CD4-positive, alpha-beta T cell treated with Interleukin-6 at 100 ng/mL for 8 hours (primary cell): ENCODE results near the gene WDR93.

ENCODE experiments used
- DNase-seq: peaks from one replicate; pipeline ENCODE4 v3.0.0-alpha.2; 2020; ENCODE audit warnings: mixed read lengths, low spot score

Gene WDR93

DNA sequence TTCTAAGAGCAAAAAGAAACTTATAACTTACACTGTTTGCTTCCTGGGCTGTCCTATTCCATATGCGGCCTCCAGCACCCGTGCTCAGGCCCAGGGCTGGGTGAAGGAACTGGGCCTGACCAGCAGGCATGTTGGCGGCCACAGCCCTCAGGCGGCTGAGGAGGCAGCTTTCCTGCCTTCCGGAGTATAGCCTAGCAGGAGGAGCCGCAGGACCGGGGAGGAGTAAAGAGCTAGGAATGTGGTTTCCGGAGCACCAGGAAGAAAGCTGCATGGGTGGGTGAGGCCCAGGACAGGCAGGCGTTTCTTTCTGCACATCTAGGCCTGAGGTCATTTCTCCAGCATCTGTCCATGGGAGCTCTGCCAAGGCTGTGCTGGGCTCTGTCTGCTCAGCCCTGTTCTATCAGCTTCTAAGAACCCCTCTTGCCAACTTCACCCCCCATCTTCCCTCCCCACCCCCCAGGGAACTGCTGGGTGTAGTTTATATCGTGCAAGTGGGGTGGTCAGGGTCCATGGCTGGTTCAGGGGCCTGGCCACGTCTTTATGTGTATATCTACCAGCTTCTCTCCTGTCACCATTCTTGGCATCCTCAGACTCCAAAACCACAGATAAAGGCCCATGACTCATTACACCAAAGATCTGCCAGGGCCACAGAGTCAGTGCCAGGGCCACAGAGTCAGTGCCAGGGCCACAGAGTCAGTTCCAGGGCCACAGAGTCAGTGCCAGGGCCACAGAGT, 27.6 kb upstream of the WDR93 start:
- DNase-seq: no peak

DNA sequence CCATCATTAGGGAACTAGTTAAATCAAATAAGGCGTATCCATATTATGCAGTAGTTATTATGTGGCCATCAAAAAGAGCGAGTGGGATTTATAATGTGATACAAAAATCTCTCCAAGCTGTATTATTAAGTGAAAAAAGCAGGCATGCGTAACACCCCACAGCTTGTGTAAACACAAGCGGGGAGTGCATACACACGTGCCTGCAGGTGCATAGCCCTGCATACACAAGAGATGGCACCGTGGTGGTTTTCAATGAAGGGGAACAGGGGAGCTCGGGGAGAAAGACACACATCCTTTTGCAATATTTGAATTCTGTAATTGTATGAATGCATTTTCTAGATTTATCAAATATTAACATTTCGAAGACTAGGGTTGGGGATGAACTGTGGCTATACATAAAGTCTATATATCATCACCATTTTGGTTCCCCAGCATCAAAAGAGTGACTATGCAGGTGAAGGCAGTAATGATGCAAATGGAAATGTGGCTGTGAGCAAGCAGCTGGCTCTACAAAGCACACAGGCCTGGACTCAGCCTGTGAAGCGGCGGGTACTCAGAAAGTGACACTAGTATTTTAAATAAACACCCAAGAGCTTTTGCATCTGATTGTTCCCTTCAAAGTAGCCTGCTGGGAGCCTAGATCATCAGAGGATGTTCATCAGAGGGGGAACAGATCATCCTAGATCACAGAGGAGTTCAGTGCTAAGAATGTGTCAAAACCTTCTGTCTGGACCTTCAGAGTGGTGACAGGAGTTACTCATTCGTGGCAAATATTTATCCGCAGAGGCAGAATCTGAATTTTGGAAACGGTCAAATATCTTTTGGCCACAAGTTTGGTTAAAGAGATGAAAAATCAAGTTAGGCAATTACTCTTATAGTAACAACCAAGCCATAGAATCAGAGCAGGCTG, 25.9 kb upstream of the WDR93 start:
- DNase-seq: no peak

DNA sequence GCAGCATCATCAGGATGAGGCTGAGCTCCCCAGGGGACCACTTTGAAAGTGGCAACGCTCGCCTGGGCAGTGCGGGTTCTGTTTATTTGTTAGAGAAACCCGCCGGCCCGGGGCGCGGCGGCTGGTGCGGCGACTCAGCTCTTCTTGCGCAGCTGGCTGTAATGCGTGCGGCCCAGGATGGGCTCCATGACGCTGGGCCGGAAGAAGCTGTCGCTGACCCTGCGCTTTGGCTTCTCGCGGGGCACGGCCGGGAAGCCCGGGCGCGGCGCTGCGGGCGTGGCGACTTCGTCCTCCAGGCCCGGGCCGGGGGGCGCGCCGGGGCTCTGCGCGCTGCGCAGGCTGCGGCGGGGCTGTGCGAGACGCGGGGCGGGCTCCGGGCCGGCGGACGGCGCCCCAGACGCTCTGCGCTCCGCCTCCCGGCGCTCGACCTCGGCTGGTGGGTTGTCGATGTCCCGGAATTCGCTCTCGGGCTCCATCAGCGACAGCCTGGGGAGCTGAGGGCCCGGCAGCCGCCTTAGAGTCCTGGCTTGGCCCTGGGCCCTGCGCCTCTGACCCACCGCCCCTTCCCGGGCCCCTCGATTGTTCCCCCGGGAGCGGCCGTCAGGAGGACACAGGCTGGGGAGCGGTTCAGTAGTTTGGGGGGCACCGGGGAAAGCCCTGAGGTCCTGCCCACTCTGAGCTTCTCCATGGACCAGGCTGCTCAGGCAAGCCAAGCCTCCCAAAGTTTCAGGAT, 25.0 kb upstream of the WDR93 start:
- no peak for DNase-seq

DNA sequence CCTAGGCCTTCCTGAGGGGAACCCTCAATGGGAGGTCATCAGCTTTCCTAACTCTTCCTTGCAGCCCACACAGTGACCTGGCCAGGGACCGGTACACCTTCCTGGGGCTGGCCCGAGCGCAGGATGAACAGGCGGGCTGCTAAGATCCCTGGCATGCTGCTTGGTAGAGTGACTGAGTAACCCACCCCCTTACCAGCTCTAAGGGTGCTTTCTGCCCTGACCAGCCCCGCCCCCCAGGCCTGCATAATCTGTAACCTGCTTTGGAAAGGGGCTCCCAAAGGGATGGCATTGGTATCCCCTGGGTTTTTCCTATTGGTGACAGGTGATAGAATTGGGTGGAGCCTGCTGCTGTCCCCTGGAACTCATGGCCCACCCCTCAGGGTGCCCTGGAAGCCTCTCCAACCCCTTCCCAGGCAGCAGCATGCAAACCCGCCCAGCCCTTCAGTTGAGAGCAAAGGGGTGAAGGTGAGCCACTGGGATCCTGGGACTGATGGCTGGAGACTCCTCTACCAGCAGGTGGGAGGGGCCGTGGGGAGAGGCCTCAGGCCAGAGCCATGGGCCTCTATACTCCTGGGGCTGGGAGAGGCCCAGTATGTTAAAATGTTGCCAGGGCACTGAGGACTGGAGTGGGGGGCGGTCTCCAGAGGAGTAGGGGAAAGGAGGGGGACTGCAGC, 24.3 kb upstream of the WDR93 start:
- DNase-seq: no peak

DNA sequence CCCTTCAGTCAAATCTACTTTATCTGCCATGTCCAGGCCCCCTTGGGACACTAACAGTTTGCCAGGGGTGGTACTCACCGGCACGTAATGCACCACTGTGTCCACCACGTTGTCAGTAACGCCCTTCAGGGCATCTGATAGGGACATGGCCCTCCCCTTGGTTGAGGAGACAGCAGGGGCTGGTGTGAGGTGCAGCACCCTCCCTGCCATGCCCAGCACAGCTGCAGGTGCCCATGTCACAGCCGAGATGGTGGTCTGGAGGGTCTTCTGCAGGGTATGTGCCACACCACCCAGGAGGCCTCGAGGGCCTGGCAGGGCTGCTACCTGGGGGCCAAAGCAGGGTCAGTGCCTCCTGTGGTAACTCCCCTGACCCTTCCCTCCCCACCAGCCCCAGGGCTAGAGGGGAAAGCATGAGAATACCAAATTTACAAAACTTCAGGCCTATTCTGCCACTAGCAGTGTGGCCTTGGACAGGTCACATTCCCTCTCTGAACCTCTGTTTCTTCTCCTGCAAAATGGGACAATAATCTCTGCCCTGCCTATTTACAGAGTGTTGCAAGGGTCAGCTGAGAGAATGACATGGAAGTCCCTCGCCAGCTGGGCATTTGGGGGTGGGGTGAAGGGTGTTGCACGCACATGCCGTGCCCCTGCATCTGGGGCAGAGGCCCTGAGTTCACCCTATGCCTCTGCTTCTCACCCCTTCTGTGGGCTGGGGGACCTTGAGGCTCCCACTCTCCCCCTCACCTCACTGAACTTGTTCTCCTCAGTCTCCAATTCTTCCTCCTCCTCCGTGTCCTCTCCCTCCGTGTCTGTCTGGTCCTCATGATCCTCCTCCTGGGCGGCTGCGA, 23.5 kb upstream of the WDR93 start:
- no peak for DNase-seq

DNA sequence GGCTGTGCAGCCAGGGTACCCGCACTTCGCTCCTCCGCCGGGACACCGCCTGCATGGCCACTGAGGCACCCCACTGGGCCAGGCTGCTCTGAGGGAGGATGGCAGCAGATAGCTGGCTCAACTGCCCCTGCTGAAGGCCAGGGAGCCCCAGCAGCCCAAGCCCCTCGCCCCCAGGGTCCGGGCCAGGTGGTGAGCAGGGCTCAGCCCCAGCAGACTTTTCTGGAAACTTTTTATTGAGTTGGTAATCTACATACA, 23.0 kb upstream of the WDR93 start:
- DNase-seq: no peak

DNA sequence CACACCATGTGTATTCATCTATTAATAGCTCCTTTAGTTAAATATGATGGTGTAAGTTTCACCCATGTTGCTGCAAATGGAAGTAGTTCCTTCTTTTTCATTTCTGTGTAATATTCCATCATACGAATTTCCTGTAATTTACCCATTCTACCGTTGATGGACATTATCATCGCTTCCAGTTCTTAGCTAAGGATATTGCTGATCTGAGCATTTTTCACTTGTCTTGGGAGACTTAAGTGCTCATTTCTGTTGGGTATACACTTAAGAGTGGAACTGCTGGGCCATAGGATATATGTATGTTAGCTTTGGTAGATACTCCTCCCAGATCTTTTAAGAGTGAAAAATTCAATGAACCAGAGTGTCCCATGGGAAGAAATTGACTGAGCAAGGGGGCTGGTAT, 22.4 kb upstream of the WDR93 start:
- DNase-seq: no peak

DNA sequence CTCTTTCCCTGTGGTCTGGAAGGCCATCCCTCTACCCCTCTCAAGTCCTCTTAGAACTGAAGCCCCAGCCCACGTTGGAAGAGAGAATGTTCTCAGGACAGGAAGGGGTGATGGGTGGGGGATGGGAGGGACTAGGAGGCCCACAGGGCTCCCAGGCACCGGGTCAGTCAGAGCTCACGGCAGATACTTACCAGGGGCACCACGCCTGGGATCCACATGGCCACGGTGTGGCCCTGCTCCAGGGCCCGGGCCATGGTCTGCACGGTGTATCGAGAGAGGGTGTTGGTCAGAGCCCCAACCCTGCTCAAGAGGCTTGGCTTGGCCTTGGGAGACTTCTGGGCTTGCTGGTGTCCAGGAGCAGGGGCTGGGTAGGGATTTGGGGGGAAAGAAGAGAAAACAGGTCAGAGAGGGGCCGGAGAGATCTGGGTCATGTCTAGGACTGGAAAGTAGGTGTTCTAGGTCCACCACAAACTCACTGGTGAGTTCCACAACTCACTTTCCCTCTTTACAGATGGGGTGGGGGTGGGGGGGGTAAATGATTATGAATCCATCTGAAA, 21.2 kb upstream of the WDR93 start:
- no peak for DNase-seq

DNA sequence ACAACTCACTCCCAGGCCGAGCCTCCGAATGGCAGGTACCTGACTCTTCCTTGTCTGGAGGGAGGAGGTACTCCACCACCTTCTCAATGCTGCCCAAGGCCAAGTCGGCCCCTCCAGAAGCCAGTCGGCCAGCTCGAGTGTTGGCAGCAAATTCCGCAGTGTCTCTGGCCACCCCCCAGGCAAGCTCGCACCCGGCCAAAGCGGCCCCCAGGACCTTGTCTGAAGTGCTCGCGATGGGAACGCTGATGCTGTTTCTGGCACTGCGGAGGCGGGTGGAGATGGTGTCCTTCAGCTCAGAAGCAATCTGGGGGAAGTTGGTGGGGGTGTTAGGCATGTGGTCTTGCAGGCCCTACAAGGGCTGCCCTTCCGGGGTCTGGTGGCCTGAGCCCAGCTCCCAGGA, 20.7 kb upstream of the WDR93 start:
- no peak for DNase-seq

DNA sequence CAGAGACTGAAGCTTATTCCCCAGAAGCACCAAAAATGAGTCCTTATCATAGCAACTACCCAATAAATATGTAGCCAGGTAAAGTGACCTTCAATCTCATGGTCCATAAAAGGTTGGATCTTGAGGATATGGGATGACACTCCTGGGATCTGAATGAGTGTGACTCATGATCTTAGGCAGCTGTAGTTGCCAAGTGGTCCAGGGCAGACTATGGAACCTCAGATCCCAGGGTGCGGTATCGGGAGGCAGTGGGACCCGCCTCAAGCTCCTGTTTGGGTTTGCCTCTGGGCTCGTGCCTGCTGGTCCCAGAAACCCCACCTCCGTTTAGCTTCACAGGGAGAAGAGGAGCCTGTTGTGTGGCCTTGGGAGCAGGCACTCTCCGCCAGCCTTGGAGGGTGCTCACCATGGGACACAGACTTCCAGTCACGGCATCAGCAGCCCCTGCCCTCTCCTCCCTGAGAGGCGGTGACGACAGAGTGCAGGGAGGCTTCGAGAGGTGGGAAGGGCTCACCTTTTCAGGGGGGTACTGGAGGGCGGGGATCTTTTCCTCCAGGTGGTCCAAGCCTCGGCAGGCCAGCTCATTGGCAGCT, 19.5 kb upstream of the WDR93 start:
- DNase-seq: no peak

DNA sequence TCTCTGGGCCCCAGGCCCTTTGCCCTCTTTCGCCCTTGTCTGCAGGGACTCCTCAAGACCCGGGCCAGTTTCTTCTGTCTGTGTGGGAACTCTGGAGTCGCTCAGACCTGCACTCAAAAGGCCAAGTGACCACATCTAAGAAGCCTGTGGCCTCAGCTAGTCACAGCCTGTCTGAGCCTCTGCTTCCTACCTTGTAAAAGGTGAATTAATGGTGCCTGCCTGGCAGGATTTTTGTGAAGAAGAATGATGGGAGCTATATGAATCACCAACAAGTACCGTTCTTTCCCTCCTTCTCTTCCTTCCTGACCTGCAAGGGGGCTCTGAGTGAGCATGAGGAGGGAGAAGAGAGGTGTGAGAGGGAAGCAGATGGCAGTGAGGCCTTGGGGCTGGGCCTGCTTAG, 18.9 kb upstream of the WDR93 start:
- DNase-seq: no peak

DNA sequence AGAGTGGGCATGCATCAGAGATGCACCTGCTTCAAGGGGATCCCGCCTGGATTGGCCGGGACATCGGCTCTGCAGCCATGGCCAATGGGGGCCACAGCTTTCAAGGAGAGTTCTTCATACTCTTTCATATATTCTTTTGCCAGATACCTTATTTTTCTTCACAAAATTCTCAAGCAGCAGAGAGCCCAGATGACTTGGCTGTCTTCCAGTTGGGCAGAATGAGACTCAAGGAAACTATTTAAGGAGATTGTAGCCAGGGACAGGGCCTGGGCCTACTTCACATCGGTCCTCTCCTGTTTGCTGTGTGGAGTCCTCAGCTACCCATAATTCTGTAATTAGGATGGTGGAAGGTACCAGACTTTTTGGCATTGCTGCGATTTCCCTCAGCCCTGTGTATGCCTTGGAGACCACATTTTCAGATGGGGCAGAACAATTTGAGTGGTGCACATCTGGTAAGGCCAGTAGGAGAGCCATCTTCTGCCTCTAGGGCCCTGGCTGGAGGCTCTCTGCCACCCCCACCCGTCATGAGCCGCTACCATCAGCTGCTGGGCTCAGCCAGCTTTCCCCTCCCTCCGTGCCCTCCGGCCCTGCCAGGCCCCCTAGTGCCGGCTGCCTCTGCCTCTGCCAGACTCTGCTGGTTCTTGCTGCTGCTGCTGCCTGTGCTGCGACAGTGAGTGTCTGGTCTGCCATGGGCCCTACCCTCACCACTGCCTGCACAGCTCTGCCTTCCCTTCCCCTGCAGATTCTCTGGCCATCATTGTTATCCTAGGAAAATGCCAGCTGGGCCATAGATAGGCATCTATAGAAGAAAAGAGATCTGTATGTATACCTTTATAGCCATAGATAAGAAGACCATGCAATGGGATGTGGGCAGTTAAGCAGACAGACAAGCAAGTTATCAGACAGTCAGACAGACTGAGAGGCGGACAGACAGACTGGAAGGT, 18.1 kb upstream of the WDR93 start:
- no peak for DNase-seq

DNA sequence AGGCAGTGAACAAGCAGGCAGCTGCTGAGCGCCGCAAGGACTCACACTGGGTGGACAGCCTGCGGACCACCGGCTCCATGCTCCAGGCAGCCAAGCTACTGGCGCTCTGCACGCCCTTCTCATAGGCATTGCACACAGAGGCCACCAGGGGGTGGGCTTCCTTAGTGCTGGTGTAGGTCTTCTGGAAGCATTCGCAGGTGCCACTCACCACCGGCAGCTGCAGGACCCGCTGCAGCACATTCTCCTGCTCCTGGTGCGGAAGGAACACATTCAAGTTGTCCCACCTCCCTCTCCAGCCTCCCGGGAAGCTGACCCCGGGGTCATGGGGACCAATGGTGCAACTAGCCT, 17.5 kb upstream of the WDR93 start:
- no peak for DNase-seq

DNA sequence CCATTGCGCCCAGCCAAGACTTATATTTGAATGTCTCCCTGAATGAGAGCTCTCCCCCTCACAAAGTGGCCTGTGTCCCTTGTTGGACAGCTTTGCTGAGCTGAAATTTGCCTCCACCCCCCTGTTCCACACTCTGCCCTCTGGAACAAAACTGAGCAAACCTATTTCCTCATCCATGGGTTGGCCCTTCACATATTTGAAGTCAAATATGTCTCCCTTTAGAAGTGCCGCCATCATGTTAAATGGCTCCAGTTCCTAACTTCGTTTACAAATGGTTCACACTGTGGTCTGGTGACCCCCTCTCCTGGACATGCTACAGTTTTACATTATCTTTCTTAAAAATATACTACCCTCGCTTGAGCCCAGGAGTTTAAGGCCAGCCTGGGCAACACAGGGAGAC, 16.1 kb upstream of the WDR93 start:
- DNase-seq: no peak

DNA sequence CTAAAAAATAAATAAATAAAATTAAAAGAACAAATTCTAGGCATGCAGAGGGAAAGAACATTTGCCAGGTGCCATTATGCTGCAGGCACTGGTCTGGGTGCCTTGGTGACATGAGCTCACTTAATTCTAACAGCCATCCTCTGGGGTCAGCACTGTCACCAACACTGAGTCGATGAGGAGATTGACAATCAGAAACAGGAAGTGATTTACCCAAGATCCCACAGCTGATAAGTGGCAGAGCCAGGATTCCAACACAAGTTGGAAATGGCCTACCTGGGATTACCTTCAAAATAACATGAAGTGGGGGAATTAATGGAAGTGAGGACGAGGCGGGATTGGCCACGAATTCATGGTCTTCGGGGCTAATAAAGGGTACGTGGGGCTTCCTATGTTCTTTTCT, 15.0 kb upstream of the WDR93 start:
- no peak for DNase-seq

DNA sequence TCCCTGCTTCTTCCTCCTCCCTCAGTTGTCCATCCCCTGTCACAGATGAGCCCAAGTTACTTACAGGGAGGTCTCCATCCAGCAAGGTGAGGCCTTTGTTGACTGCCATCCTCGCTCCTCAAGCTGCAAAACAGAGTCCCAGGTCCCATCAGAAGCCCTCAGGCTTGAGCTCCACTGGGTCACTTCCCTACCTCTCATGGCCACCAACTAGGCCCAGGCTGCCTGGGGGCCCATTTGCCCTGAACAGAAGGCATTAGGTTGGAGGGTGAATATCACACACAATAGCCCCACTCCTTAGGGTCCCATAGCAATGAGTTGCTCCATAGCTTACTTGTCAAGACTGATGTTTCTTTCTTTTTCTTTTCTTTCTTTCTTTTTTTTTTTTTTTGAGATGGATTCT, 13.2 kb upstream of the WDR93 start:
- no peak for DNase-seq

DNA sequence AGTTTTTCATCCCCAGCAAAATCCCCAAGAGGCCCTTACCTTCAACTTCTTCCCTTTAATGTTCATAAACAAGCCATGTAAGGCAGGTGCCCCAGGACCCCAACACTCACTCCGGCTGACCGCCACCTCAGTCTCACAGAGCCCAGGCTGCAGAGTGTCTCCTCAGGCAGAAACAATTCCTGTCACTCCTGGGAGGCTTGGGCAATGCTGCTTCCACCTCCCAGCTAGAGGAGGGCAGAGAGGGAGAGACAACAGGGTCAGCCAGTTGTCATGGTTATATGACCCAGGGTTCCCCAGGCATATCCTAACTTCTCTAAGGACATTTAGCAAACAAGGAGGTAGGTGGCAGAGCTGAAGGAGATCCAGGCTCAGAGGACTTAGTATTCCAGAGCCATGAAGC, 11.4 kb upstream of the WDR93 start, which contains the start of gene PLIN1:
Gene PLIN1, minus strand, starts transcription at position 156 of the 400 bp plus-strand sequence. CDS start 1,878 bp downstream, outside the sequence.
- DNase-seq: no peak

DNA sequence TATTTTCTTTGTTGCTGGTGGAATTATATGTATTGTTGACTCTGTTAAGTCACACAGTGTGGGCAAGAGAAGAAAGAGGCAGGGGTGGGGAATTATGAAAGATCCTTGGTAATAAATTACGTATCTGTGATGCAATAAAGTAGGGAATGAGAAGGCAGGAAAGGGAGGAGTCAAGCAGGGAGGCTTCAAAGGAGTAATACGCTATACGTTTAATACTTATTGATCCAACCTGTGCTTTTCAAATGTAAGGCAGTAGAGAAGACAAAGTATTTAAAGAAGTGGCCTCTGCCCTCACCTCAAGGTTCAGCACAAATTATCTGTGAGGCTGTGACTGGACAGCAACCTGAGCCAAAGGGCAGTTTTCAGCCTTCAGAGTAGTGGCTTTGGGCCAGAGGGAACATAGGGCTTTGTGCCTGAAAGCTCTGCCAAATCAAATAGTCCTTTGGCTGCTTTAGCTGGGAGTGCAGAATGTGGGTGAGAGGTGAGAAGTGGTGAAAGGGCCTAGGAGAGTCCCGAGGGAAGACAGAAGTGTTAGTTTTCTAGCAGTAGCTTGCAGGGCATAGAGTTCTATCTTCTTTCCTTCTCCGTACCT, 10.2 kb upstream of the WDR93 start:
- no peak for DNase-seq

DNA sequence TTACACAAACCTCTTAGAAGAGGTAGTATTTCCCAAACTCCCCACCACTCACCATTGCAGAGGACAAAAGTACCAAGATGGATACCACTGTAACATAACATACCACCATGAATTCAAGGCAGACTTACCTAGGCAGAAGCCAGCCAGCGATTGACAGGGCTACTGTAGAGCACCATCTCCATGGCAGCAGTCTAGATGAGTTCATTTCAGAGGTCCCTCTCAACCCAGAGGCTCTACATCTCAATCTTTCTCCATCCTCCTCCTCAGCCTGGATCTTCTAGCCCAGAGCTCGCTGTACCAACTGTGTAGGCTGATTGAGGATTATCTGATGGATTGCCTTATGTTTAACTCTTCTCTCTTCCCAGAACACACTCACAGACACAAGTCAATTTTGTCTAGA, 9.5 kb upstream of the WDR93 start:
- DNase-seq: no peak
